Stimulated activated CD8-positive, alpha-beta memory T cell treated with anti-CD3 and anti-CD28 coated beads, Interleukin-7, amount 100 ng/mL, for 24 hours (primary cell): Measurements from ENCODE around the gene MRPS17.
"Not testable (repeated sequence)": the region's sequence is repeated elsewhere in the genome, so short reads cannot be mapped to it uniquely, and the experiment has no call there.

ENCODE experiments used
- DNase-seq: peaks from one replicate; pipeline ENCODE4 v3.0.0-alpha.2; 2020; ENCODE audit warnings: low read depth

The MRPS17 gene

DNA sequence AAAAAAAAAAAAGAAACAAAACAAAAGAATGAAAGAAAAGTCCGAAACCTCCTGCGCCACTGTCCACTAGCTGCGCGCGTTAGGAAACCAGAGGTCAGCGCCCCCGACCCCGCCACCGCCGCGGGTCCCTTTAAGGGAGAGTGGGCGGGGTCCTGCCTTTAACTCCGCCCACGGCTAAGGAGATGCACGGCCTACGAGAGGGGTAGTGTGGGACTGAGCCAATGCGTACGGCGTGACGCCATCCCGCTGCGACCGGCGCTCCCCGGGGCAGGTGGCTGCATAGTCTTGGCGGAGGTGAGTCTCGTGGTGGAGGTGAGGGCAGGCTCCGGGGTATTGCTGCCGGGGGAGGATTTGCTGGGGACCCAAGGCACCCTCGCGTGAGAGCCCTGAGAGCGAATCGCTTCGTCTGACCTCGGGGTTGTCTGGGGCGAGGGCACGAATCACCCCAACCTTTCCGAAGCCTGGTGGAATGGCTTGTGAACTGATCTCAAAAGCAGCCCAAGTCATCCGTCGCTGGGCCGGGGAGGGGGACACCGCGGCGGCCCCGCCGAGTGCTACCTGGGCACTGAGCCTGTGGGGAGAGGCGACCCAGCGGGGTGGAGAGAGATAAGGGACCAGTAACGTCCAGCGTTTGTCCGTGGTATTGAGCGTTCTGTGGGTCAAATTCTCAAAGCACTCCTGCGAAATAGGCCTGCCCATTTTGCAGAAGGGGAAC lies at the start of gene MRPS17:
Gene MRPS17 (plus strand): TSS at position 241 of the 715 bp plus-strand sequence. CDS start 1,319 bp downstream, outside the sequence.
- peak; percentile 82 for DNase-seq

DNA sequence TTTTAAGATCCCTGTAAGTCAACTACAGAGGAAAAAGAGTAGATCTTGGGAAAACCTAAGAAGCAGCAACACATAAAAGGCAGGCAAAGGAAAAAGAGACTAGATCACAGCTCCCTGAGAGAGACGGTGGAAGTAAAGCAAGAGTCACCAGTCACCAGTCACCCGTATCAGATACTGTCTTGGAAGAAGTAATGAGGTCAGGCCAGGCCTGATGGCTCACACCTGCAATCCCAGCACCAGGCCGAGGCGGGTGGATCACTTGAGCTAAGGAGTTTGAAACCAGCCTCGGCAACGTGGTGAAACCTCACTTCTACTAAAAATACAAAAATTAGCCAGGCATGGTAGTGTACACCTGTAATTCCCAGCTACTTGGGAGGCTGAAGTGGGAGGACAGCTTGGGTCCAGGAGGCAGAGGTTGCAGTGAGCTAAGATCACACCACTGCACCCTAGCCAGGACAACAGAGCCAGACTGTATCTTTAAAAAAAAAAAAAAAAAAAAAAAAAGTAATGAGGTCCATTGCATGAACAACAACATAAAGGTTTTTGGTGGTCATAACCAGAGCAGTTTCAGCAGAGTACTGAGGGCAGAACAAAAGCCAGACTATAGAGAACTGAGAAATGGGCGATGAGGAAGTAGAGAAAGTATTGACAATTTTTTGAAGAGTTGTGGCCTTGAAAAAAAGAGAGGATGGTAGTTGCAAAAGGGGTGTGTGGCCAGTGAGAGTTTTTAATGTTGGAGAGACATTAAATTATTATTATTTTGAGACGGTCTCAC lies 47.5 kb upstream of the MRPS17 start:
- DNase-seq, result no peak

DNA sequence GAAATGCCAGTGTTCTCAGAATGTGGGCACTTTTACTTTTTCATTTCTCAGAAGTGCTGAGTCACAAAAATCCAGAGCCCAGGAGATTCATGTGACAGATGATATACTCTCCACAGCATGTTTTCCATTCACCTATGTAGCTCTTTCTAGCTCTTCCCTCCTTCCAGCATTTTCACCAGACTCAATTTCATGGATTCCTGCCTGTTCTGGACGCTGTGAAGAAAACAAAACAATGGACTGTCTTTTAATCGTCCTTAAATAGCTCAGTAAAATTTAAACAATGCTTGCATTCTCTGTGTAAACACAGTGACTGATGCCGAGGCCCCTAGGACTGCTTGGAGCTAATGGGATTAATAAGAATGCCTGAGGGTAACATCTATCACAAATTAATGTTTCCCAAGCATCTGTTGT lies 38.9 kb upstream of the MRPS17 start:
- no peak for DNase-seq

DNA sequence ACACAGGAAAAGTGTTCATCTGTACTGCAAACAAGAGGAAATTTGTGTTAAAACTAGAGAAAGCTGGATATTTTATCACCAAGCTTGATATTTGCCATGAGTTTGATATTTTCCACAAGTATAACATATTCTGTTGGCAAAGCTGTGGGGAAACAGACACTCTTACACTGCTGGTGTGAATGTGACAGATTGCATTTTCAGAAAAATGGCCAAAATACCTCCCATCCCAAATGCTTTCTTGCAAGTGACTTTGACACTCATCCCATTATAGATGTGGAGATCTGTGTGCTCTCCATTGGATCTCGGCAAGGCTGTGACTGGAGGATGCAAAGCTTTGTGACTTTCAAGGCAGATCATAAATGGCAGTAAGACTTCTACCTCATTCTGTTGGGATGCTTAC lies 33.9 kb upstream of the MRPS17 start:
- DNase-seq, result no peak

DNA sequence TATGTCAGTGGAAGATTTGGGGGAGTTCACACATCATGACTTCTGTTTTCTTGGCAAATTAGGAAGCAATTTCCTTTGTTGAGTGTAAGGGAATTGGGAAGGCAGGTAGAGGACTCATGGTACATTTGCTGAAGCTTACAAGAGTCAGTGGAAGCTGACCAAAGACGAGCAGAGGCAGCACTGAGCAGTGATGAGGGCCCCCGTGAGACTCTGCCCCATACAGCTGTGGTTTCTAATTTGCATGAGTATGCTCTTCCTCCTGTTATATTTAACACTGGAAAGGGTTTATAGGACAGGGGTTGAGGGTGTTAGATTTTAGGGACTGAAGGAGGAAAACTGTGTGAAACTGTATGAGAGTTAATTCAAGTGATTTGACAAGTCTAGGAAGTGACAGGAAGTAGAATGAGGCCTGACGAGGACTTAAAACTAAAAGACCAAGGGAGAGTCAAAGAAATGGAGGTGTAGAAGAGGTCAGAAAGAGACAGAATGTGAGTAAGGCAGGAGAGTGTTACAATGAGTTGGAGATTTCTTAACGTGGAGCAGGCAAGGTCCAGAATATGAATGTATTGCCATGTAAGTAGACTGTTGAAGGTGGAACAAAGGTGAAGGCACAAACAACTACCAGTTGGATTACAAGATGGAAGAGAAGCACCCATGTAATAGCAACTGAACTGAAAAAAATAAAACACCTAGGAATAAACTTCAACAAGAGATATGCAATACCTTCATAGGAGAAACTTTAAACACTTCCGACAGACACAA lies 23.5 kb upstream of the MRPS17 start:
- DNase-seq, result no peak

DNA sequence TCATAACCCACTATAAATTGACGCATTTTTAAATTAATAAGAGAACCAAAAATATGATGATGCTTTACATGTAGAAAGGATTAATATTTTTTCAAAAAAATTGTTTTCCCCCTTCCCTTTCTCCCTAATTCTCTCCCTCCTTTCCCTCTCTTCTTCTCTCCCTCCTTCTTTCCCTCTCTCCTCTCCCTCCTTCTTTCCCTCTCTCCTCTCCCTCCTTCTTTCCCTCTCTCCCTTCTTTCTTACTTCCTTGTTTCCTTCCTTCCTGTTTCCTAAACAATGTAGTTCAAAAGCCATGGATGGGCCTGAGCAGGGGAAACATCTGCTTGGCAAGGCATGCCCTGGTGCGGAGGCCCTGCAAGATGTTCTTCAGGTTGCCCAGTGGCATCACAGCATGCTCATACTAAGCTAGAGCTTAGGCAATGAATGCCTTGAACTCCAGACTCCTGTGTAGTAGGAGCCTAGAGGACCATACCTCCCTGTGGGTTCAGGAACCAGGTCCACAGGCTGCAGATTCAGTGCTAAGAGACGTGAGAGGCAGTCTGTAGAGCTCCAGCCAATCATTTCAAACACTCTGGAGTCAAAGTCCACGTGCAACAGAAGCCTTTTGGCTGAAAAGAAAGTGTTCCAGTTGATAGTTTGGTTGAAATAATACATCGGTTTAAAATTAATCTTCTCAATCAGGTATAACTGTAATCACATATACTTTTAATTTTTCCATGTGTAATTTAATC lies 20.1 kb upstream of the MRPS17 start:
- DNase-seq, result no peak

DNA sequence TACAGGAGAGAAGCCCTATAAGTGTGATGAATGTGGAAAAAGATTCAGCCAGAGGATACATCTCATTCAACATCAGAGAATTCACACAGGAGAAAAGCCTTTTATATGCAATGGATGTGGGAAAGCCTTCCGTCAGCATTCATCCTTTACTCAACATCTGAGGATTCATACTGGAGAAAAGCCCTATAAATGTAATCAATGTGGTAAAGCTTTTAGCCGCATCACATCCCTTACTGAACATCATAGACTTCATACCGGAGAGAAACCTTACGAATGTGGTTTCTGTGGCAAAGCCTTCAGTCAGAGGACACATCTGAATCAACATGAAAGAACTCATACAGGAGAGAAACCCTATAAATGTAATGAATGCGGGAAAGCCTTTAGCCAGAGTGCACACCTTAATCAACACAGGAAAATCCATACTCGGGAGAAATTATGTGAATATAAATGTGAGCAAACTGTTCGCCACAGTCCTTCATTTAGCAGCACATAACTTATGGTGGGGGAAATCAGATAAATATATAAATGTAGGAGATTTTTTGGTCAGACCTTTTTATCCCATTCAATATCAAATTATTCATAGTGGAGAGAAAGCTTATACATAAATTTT lies 12.1 kb upstream of the MRPS17 start:
- no peak for DNase-seq

DNA sequence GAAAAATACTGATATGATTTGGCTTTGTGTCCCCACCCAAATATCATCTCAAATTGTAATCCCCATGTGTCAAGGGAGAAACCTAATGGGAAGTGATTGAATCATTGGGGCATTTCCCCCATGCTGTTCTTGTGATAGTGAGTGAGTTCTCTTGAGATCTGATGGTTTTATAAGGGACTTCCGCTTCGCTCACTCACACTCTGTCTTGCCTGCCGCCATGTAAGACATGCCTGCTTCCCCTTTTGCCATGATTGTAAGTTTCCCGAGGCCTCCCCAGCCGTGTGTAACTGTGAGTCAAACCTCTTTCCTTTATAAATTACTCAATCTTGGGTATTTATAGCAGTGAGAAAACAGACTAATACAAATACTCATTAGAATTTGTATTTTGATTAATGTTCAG lies 5.1 kb upstream of the MRPS17 start:
- DNase-seq, result no peak

DNA sequence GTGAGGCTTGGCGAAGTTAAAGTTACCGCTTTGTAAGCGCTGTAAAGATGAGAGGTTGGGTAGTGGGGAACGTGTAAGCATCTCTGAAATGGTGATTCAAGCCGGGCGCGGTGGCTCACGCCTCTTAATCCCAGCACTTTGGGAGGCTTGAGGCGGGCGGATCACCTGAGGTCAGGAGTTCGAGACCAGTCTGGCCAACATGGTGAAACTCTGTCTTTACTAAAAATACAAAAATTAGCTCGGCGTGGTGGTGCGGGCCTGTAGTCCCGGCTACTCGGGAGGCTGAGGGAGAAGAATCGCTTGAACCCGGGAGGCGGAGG lies 635 bp downstream of the MRPS17 start:
- not testable (repeated sequence) for DNase-seq

DNA sequence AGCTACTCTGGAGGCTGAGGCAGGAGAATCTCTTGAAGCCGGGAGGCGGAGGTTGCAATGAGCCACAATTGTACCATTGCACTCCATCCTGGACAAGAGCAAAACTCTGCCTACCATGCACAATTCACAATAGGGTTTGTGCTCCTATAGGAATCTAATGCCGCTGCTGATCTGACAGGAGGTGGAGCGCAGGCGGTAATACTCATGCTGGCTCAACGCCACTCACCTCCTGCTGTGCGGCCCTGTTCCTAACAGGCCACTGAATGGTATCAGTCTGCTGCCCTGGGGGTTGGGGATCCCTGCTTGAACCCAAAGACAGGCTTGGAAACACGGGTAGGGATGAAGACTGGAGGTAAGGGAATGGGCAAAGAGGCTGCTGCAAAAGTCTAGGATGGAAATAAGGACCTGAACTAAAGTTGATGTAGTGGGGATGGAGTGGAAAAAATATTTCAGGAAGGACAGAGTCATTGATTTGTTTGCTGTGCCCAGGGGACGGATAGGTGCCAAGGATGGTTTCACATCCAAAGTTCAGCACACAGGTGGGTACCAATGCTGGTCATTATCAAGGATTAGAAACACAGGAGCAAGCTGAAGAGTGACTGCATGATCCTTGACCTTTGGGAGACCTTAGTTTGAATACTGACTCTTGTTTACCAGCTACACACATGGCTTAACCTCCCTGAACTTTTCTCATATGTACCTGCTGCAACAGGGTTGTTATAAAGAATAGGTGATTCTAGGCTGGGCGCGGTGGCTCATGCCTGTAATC lies 2.2 kb downstream of the MRPS17 start:
- no peak for DNase-seq

DNA sequence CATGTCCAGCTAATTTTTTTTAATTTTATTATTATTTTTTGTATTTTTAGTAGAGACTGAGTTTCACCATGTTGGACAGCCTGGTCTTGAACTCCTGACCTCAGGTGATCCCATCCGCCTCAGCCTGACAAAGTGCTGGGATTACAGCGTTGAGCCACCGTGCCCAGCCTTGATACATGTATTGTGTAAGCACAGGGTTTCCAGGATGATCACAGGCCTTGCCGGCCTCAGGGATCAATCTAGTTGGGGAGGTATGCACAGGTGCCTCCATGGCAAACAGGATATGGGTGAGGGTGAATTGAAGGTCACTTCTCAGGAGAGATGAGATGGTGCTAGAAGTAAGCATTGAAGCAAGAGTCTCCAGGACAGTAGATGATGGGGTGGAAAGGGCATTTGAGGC lies 5.5 kb downstream of the MRPS17 start:
- no peak for DNase-seq

DNA sequence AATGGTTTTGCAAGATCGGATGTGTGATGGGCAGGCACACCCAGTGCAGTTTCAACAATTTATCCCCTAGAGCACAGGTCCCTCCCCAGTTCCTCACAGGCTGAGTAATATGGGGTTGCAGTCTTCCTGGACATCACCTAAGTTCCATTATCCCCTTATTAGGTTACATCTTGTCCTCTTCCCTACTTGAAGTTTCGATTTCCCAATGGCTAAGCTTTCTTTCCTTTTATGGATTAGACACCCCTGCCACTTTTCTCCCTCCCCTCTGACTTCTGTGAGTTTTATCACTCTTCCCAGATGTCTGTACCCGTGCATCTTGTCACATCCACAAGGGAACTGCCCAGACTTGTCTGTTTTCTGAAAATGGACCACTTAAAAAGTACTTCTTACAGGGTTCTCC lies 10.3 kb downstream of the MRPS17 start:
- DNase-seq, result no peak

DNA sequence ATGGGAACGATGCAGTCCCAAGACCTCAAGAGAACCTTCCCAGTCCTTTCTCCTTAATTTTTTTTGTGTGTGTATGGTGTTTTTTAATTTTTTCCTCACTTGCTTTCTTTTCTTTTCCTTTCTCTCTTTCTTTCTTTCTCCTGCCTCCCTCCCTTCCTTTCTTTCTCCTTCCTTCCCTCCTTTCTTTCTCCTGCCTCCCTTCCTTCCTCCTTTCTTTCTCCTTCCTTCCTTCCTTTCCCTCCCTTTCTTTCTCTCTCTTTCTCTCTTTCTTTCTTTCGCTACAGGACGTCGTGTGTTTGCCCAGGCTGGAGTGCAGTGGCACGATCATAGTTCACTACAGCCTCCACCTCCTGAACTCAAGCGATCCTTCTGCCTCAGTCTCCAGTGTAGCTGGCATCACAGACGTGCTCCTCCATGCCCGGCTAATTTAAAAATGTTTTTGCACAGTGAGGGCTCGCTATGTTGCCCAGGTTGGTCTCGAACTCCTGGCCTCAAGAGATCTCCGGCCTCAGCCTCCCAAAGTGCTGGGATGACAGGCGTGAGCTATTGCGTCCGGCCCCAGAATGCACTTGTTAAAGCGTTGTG lies 12.0 kb downstream of the MRPS17 start:
- DNase-seq, result no peak

DNA sequence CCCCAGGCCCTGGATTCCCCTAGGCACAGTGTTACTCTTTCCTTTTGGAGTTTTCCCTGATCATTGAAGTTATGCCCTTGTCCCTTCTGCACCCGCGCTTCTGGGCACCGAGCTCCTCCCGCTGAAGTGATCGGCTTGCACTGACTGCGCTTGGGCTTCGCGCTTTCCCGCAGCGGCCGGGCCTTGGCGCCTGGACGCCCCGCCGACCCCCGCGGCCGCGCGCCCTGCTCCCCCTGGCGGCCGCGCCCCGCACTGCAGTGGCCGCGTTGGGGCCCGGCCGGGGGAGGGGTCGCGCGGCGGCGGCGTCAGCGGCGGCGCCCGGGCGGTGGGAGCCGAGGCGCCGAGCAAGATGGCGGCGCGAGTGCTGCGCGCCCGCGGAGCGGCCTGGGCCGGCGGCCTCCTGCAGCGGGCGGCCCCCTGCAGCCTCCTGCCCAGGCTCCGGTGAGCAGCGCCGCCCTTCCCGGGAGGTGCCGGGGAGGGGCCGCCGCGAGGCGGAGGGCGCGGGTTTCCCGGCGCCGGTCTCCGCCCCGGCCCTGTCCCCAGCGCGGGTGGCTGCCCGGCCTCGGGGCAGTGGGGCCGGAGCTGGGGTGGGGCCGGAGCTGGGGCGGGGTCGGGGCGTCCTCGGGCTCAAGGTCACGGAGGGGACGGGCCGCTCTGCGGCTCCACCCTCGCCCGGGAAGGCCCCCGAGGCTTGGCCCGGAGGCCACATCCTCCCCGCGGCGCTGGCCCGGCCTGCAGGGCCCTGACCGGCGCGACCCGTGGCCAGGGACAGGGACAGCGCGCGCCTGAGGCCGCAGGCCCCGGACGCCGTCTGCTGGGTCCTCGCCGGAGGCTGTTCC lies 12.8 kb downstream of the MRPS17 start, which contains the start of gene NIPSNAP2:
Gene NIPSNAP2 (plus strand): TSS at position 325 of the 839 bp plus-strand sequence. CDS start 25 bp downstream, at position 350.
- peak; percentile 29 for DNase-seq

DNA sequence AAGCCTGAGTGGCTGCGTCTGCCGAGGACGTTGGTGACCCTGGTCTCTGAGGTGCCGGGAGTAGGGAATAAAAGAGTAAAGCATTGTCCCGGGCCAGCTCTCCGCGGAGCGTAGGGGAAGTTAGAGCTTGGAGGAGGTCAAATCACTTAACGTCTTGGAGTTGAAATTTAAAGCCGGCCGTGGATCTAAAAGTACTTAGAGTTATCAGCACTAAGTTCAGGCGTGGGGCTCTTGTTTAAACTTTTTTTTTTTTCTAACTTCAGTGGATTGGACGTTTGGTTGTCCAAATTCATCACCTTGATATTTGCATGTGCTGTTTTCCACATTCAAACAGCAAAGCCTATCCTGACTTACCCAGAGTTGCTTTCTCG lies 13.4 kb downstream of the MRPS17 start:
- DNase-seq, result no peak

DNA sequence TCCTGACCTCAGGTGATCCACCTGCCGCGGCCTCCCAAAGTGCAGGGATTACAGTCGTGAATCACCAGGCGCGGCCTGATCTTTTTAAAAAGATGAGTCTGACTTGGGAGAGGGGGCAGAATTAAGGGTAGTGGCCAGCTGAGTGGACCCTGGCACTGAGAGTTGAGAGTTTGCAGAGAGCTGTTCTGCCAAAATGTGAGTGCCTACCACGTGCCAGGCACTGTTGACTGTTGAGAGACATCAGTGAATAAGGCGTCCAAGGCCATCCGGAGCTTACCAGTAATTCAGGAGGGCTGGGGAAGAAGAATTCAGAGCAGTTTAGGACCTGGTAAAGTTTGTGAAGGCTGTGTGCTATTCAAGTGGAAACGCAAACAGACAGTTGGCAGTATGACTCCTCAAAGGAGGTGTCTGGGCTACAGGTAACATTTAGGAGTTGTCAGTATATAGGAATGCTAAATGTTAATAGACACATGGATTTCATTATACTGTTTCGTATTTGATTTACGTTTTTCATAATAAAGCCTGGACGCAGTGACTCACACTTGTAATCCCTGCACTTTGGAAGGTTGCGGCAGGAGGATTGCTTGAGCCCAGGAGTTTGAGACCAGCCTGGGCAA lies 14.2 kb downstream of the MRPS17 start:
- no peak for DNase-seq

DNA sequence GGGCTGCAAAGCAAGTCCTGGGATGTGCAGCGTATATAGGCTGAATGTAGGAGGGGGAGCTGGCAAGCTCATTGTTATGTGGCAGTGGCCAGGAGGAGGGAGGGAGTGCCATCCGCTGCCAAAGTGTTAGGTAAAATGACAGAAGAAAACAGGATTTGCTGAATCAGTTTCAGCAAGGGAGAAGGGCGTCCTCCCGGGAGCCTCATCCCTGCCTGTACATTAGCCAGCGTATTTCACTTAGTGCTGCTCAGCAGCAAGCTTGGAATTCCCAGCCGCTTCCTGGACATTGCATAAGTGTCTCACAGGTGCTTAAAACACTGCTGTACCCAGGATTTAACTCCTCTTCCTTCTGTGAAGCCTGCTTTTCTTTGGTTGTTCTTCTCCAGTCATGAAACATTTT lies 15.2 kb downstream of the MRPS17 start:
- no peak for DNase-seq

DNA sequence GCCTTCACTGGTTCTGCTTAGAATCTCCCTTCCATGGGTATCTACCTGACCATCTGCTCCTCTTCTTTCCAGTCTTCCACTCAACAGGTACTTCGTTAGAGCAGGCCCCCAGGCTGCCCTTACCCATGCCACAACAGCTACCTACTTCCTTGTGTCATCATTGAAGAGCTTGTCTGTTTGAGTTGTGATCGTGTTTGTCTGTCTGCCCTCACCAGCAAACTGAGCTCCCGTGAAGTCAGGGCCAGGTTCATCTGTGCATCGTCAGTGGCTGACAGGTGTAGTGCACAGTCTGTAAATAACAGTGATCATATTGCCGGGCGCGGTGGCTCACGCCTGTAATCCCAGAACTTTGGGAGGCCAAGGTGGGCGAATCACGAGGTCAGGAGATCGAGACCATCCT lies 17.7 kb downstream of the MRPS17 start:
- no peak for DNase-seq

DNA sequence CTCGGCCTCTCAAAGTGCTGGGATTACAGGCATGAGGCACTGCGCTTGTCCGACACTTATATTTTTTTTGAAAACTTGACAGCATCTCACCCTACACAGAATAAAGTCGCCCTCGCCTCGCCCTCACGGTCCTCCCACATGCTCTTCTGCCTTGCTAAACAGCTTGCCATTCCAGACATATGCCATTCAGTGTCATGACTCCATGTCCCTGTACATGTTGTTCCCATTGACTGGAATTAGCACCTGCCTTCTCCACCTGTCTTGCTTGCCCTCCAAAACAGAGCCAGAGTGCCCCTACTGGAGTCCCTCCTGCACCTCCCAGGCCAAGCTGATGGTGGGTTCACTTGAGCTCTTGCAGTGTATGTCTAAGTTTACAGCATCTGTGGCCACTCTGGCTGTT lies 18.9 kb downstream of the MRPS17 start:
- no peak for DNase-seq
